HepG2 (cell line): ENCODE data around the gene KCNAB3.

Experiments used
- JUND ChIP-seq: sonication (generic); formaldehyde crosslinking; IDR thresholded peaks from 2 replicates; pipeline ENCODE4 v1.8.0; 2022; ENCODE audit warnings: mild to moderate bottlenecking, missing genetic modification reagents
- NPAS2 ChIP-seq: sonication (generic); formaldehyde crosslinking; IDR thresholded peaks from 2 replicates; pipeline ENCODE4 v1.8.0; 2022; ENCODE audit warnings: mild to moderate bottlenecking, missing genetic modification reagents, borderline replicate concordance
- PHF8 ChIP-seq: sonication (generic); formaldehyde crosslinking; IDR thresholded peaks from 2 replicates; pipeline ENCODE4 v1.5.0; 2020; ENCODE audit warnings: missing genetic modification reagents
- SP5 ChIP-seq: IDR thresholded peaks from 2 replicates; pipeline ENCODE4 v1.6.1; 2016; ENCODE audit warnings: low read depth, borderline replicate concordance
- TBP ChIP-seq: sonication (generic); formaldehyde crosslinking; IDR thresholded peaks from 2 replicates; pipeline ENCODE4 v1.5.0; 2020; ENCODE audit warnings: missing genetic modification reagents
- TF ChIP-seq, protein P1 (sequence below): sonication (generic); formaldehyde crosslinking; IDR thresholded peaks from 2 replicates; pipeline ENCODE4 v1.8.0; 2022; ENCODE audit warnings: missing genetic modification reagents, mild to moderate bottlenecking, moderate library complexity, borderline replicate concordance

DNA sequence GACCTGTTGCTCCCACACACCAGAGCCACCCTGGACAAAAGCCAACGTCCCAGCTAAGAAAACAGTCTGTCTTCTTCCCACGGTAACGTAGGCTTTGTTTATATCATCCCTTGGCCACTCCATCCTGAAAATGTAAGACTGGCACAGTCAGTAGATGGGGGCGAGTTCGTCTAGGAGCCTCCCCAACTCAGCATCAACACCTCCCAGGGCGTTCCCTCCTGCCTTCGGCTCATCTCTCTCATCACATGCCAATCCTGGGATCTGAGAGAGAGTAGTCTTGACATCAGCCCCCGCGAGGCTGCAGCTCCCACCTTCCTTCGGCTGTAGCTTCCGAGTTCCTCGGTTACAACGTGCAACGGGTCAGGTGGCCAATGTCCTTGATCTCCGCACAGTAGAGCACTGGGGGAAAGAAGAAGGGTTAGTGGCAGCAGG lies 14.5 kb downstream of the KCNAB3 start:
- TF ChIP-seq JUND (CRISPR knock-in tag), result no peak
- no peak for TF ChIP-seq PHF8 (CRISPR knock-in tag)
- no peak for TF ChIP-seq TBP (CRISPR knock-in tag)
- TF ChIP-seq, protein P1, sequence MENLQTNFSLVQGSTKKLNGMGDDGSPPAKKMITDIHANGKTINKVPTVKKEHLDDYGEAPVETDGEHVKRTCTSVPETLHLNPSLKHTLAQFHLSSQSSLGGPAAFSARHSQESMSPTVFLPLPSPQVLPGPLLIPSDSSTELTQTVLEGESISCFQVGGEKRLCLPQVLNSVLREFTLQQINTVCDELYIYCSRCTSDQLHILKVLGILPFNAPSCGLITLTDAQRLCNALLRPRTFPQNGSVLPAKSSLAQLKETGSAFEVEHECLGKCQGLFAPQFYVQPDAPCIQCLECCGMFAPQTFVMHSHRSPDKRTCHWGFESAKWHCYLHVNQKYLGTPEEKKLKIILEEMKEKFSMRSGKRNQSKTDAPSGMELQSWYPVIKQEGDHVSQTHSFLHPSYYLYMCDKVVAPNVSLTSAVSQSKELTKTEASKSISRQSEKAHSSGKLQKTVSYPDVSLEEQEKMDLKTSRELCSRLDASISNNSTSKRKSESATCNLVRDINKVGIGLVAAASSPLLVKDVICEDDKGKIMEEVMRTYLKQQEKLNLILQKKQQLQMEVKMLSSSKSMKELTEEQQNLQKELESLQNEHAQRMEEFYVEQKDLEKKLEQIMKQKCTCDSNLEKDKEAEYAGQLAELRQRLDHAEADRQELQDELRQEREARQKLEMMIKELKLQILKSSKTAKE (CRISPR knock-in tag), result no peak
- TF ChIP-seq SP5 (CRISPR knock-in tag), result no peak
- TF ChIP-seq NPAS2 (CRISPR knock-in tag), result no peak
